ENCODE data around the gene CRABP2. TPM values are rescaled to one million over a fixed set of nuclear protein-coding genes. Genes with fewer than 3 reads are reported as not detected.

CRABP2 gene
- total RNA-seq, 1 donor from 2014 or later: 97.7 TPM

DNA sequence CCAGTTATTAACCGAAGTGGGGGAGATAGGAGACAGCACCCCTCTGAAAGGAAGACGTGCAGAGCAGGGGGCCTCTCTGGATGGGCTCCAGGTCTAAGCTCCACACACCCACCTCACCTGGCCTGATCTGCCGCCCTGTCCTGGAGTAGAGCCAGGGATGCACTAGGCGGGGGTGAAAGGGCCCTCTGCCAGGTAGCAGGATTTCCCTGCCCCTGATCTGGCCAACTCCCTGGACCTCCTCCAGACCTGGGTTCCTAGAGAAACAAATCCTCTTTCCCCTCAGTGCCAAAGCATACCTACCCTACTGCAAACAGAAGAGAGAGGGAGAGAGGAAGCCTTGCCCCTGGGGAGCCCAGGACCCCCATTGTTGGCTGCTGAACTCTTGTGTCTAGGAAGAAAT lies 2.0 kb downstream of the CRABP2 start:
- Histone ChIP-seq H3K36me3 (no peaks in the 10 kb centered on the region), H3K4me3 (peak overlapping the region in 1 of 2 donors; percentile 51), H3K27me3 (no peaks in the 10 kb centered on the region), H3K9me3 (no peaks in the 10 kb centered on the region), H3K27ac (peak overlapping the region; percentile 95), H3K4me1 (peaks cover 56% of the 10 kb centered on the region)
- DNase-seq (ENCODE audit: extremely low spot score in 2 of 2): no peak
- TF ChIP-seq POLR2A (IDR thresholded peaks at IDR 0.05) (no peak), POLR2AphosphoS5 (IDR thresholded peaks at IDR 0.05; ENCODE audit: insufficient read depth in 1 of 2, low read depth in 1 of 2) (no peak), CTCF (IDR thresholded peaks at IDR 0.05) (no peak)
- intact Hi-C loops (cut with DNase I): no loop called here

GRCh38 chr1:156700736-156701531 lies 4.4 kb downstream of the CRABP2 start:
- Histone ChIP-seq H3K27ac (peak overlapping the region; percentile 15), H3K36me3 (no peaks in the 10 kb centered on the region), H3K9me3 (no peaks in the 10 kb centered on the region), H3K27me3 (no peaks in the 10 kb centered on the region), H3K4me1 (peaks cover 32% of the 10 kb centered on the region), H3K4me3 (no peak overlapping the region)
- TF ChIP-seq POLR2AphosphoS5 (IDR thresholded peaks at IDR 0.05; ENCODE audit: insufficient read depth in 1 of 2, low read depth in 1 of 2): no peak
- no peak for TF ChIP-seq CTCF (IDR thresholded peaks at IDR 0.05)
- TF ChIP-seq POLR2A (IDR thresholded peaks at IDR 0.05): no peak
- intact Hi-C loops (cut with DNase I): no loop called here
- no peak for DNase-seq (ENCODE audit: extremely low spot score in 2 of 2)

DNA sequence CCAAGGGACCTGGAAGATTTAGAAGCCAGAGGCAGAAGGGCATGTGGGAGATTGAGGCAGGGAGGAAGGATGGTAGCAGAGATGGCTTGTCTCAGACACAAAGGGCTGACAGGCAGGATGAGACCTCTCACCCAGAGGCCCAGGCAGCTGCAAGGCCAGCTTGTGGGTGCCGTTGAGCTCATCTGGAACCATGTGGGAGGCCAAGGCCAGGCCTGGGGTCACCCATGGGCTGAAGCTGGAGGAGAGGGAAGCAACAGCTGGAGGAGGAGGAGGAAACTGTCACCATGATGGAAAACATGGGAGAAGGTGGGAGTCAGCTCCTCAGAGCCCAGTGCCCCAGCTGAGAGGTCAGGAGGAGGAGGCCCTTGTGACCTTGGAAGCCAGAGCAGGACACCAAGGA lies 6.4 kb downstream of the CRABP2 start:
- no peaks in the 10 kb centered on the region for H3K27me3 ChIP-seq
- no peaks in the 10 kb centered on the region for H3K9me3 ChIP-seq
- H3K4me1 ChIP-seq: peaks cover 22% of the 10 kb centered on the region
- H3K36me3 ChIP-seq: no peaks in the 10 kb centered on the region
- no peak overlapping the region for H3K27ac ChIP-seq
- H3K4me3 ChIP-seq: no peak overlapping the region
- DNase-seq (ENCODE audit: extremely low spot score in 2 of 2): no peak
- TF ChIP-seq POLR2AphosphoS5 (IDR thresholded peaks at IDR 0.05; ENCODE audit: insufficient read depth in 1 of 2, low read depth in 1 of 2): no peak
- TF ChIP-seq POLR2A (IDR thresholded peaks at IDR 0.05): no peak
- no peak for TF ChIP-seq CTCF (IDR thresholded peaks at IDR 0.05)
- intact Hi-C loops (cut with DNase I): no loop called here

DNA sequence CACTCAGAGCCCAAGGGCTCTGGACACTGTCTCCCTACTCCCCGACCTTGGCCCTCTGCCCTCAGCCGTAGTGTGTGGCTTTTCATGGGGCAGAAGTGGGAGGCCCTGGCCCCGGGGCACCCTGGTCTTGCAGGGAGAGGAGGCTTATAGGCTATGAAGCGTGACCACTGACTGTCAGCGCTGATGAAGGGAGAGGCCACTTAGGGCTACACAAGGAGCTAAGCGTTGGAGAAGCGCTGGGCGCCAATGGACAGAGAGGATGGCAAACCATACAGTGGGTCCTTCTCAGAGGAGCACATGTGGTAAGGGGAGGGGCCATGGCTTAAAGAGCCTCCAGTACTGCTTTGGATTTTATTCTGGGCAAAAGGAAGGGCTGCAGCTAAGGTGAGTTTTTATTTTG lies 7.9 kb downstream of the CRABP2 start:
- no peaks in the 10 kb centered on the region for H3K27me3 ChIP-seq
- DNase-seq (ENCODE audit: extremely low spot score in 2 of 2): no peak
- H3K4me1 ChIP-seq: peaks cover 22% of the 10 kb centered on the region
- H3K27ac ChIP-seq: no peak overlapping the region
- no peaks in the 10 kb centered on the region for H3K9me3 ChIP-seq
- no peaks in the 10 kb centered on the region for H3K36me3 ChIP-seq
- H3K4me3 ChIP-seq: no peak overlapping the region
- TF ChIP-seq POLR2AphosphoS5 (IDR thresholded peaks at IDR 0.05; ENCODE audit: insufficient read depth in 1 of 2, low read depth in 1 of 2): no peak
- TF ChIP-seq POLR2A (IDR thresholded peaks at IDR 0.05): no peak
- no peak for TF ChIP-seq CTCF (IDR thresholded peaks at IDR 0.05)
- intact Hi-C loops (cut with DNase I): no loop called here

- peaks cover 29% of the 10 kb centered on the region for H3K4me1 ChIP-seq
Observed at GRCh38 chr1:156696755-156697154, 8.6 kb downstream of the CRABP2 start.

More at GRCh38 chr1:156696755-156697154, 8.6 kb downstream of the CRABP2 start:
- Histone ChIP-seq H3K27ac (no peak overlapping the region), H3K27me3 (no peaks in the 10 kb centered on the region), H3K9me3 (no peaks in the 10 kb centered on the region), H3K4me3 (no peak overlapping the region), H3K36me3 (no peaks in the 10 kb centered on the region)
- intact Hi-C loops (cut with DNase I): no loop called here
- TF ChIP-seq POLR2A (IDR thresholded peaks at IDR 0.05): no peak
- TF ChIP-seq CTCF (IDR thresholded peaks at IDR 0.05): no peak
- TF ChIP-seq POLR2AphosphoS5 (IDR thresholded peaks at IDR 0.05; ENCODE audit: insufficient read depth in 1 of 2, low read depth in 1 of 2): no peak
- DNase-seq (ENCODE audit: extremely low spot score in 2 of 2): no peak

All from vagina (tissue), 2 donors.